HCT116 (cell line): ENCODE measurements around the gene ADK. TPM values are rescaled to one million over a fixed set of nuclear protein-coding genes. Genes with fewer than 3 reads are reported as not detected.

Source experiments
- ATAC-seq: fragments of 200-7000 bp; cut with Tn5 transposase; 2 replicates; pipeline ENCODE4 v1.9.1; 2020; ENCODE audit warnings: mild to moderate bottlenecking, moderate library complexity
- BruUV-seq: library from RNA; stranded (reverse); fragments of 400-500 nt; replicated peaks from 2 replicates; lab custom pipeline; 2021; lab: Mats Ljungman, UMichigan
- CTCF ChIA-PET: fragments of 300-600 bp; sonication (Branson Sonifier 250); formaldehyde crosslinking; loops from one replicate; lab custom pipeline; 2021; ENCODE audit warnings: antibody characterized with exemption; lab: Charles Lee
- POLR2A ChIA-PET: fragments of 300-600, 350-600 bp; sonication (Branson Sonifier 250); formaldehyde crosslinking; loops from one replicate; lab custom pipeline; 2021; ENCODE audit warnings: antibody characterized with exemption; lab: Charles Lee
- RAD21 ChIA-PET, 2 experiments: fragments of 300-600 bp; sonication (Branson Sonifier 250); formaldehyde crosslinking; loops; one replicate each; lab custom pipeline; 2023; ENCODE audit warnings: low total read pairs in 2 of 2; ENCODE audit not compliant: uncharacterized antibody in 2 of 2, unreplicated experiment in 2 of 2, low non-redundant PET in 1 of 2; lab: Charles Lee
- DNase-seq: peaks from one replicate; pipeline ENCODE4 v3.0.0-alpha.2; 2010; ENCODE audit warnings: low read depth, low spot score
- H2AFZ ChIP-seq: fragments of 200-600 bp; shearing (Covaris generic), sonication (generic); 2 replicates; pipeline ENCODE4 v1.6.1; 2017; ENCODE audit warnings: low read depth, mixed run types, mixed read lengths, antibody characterized with exemption, low read length; ENCODE audit not compliant: poor library complexity, severe bottlenecking
- H3K27ac ChIP-seq: 2 replicates; pipeline ENCODE4 v1.5.1; 2012; ENCODE audit warnings: low read depth, low read length
- H3K27me3 ChIP-seq: fragments of 200-600 bp; sonication (generic); 2 replicates; pipeline ENCODE4 v1.6.1; 2016; ENCODE audit warnings: mixed run types, low read length, mixed read lengths; ENCODE audit not compliant: insufficient read depth
- H3K36me3 ChIP-seq, 2 experiments: fragments of 200-500 bp in 1 of 2; fragments of 200-600 bp in 1 of 2; sonication (Bioruptor generic) in 1 of 2; sonication (generic) in 1 of 2; 2 replicates each; pipeline versions ENCODE4 v1.5.1 to v1.6.1; 2014 to 2016; ENCODE audit warnings: low read length in 2 of 2, inconsistent platforms in 1 of 2, mixed read lengths in 1 of 2, mixed run types in 1 of 2; ENCODE audit not compliant: insufficient read depth in 2 of 2, control insufficient read depth in 1 of 2
- H3K4me1 ChIP-seq, 2 experiments: fragments of 200-600 bp in 1 of 2; sonication (generic) in 1 of 2; 2 replicates each; pipeline versions ENCODE4 v1.5.1 to v1.6.1; 2012 to 2017; ENCODE audit warnings: low read length in 2 of 2, inconsistent platforms in 1 of 2, mild to moderate bottlenecking in 1 of 2, mixed read lengths in 1 of 2, mixed run types in 1 of 2, moderate library complexity in 1 of 2; ENCODE audit not compliant: insufficient read depth in 2 of 2, control insufficient read depth in 1 of 2
- H3K4me2 ChIP-seq: fragments of 200-600 bp; sonication (generic); 2 replicates; pipeline ENCODE4 v1.6.1; 2017; ENCODE audit warnings: mixed run types, low read length, mixed read lengths
- H3K4me3 ChIP-seq, 2 experiments: fragments of 200-600 bp in 1 of 2; sonication (generic) in 1 of 2; replicated peaks in 1 of 2; 2 replicates each; pipeline ENCODE4 v1.5.1; 2011 to 2016; ENCODE audit warnings: low read length in 2 of 2, control low read depth in 1 of 2, low read depth in 1 of 2, mild to moderate bottlenecking in 1 of 2, mixed read lengths in 1 of 2, mixed run types in 1 of 2
- H3K79me2 ChIP-seq: fragments of 200-600 bp; sonication (generic); 2 replicates; pipeline ENCODE4 v1.6.1; 2017; ENCODE audit warnings: mild to moderate bottlenecking, mixed run types, low read length, moderate library complexity, mixed read lengths; ENCODE audit not compliant: insufficient read depth
- H3K9ac ChIP-seq: fragments of 200-600 bp; sonication (generic); 2 replicates; pipeline ENCODE4 v1.6.1; 2016; ENCODE audit warnings: low read length, mixed read lengths
- H3K9me2 ChIP-seq: fragments of 200-600 bp; sonication (generic), shearing (Covaris generic); 2 replicates; pipeline ENCODE4 v1.6.1; 2017; ENCODE audit warnings: mixed run types, mild to moderate bottlenecking, moderate library complexity; ENCODE audit not compliant: insufficient read depth
- H3K9me3 ChIP-seq, 2 experiments: fragments of 200-500 bp in 1 of 2; fragments of 200-600 bp in 1 of 2; sonication (Bioruptor generic) in 1 of 2; sonication (generic) in 1 of 2; 2 replicates each; pipeline ENCODE4 v1.6.1; 2014 to 2017; ENCODE audit warnings: low read length in 2 of 2, mixed read lengths in 2 of 2, inconsistent platforms in 1 of 2, low read depth in 1 of 2, mild to moderate bottlenecking in 1 of 2, mixed run types in 1 of 2, moderate library complexity in 1 of 2; ENCODE audit not compliant: control insufficient read depth in 1 of 2, insufficient read depth in 1 of 2
- H4K20me1 ChIP-seq: fragments of 200-600 bp; sonication (generic), shearing (Covaris generic); 2 replicates; pipeline ENCODE4 v1.6.1; 2017; ENCODE audit warnings: mixed run types, mild to moderate bottlenecking, moderate library complexity; ENCODE audit not compliant: insufficient read depth
- CEBPB ChIP-seq: IDR thresholded peaks from 2 replicates; pipeline ENCODE4 v1.6.1; 2012; ENCODE audit warnings: low read depth
- ELF1 ChIP-seq: IDR thresholded peaks from 2 replicates; pipeline ENCODE4 v1.6.1; 2012; ENCODE audit warnings: low read depth, borderline replicate concordance
- EZH2 ChIP-seq: fragments of 200-600 bp; sonication (generic); IDR thresholded peaks from 2 replicates; pipeline ENCODE4 v1.6.1; 2017; ENCODE audit warnings: antibody characterized with exemption, mixed run types
- FOSL1 ChIP-seq: IDR thresholded peaks from 2 replicates; pipeline ENCODE4 v1.6.1; 2012; ENCODE audit warnings: low read depth
- JUND ChIP-seq: IDR thresholded peaks from 2 replicates; pipeline ENCODE4 v1.6.1; 2012
- SIN3A ChIP-seq: IDR thresholded peaks from 2 replicates; pipeline ENCODE4 v1.6.1; 2012; ENCODE audit warnings: low read depth
- SP1 ChIP-seq: IDR thresholded peaks from 2 replicates; pipeline ENCODE4 v1.6.1; 2012; ENCODE audit warnings: low read depth
- SRF ChIP-seq: IDR thresholded peaks from 2 replicates; pipeline ENCODE4 v1.6.1; 2012; ENCODE audit warnings: low read depth
- TCF7L2 ChIP-seq: IDR thresholded peaks from 2 replicates; pipeline ENCODE4 v1.7.0; 2011; ENCODE audit warnings: borderline replicate concordance, inconsistent platforms; ENCODE audit not compliant: insufficient read depth, insufficient read length; ENCODE audit errors: extremely low read depth
- YY1 ChIP-seq: IDR thresholded peaks from 2 replicates; pipeline ENCODE4 v1.6.1; 2011; ENCODE audit warnings: low read length, low read depth, moderate library complexity, mild to moderate bottlenecking; ENCODE audit not compliant: insufficient replicate concordance; ENCODE audit errors: extremely low read depth
- ZFX ChIP-seq: fragments of 450-650 bp; IDR thresholded peaks from 2 replicates; pipeline ENCODE4 v1.6.1; 2017
- ZNF274 ChIP-seq: fragments of 200-500 bp; sonication (Bioruptor generic); IDR thresholded peaks from 2 replicates; pipeline ENCODE4 v1.6.1; 2014; ENCODE audit warnings: mild to moderate bottlenecking, low read depth, low read length, inconsistent platforms
- intact Hi-C: fragments of 100-400 bp; cut with micrococcal nuclease; formaldehyde crosslinking; loops from 2 replicates; pipeline ENCODE4 v1.10.0; 2022
- total RNA-seq: library from RNA; stranded (reverse); gene quantifications from one replicate; pipeline ENCODE4 v1.2.1, GENCODE V29; 2021; ENCODE audit not compliant: unreplicated experiment
- TF ChIP-seq, protein P1 (sequence below): IDR thresholded peaks from 2 replicates; pipeline ENCODE4 v1.6.1; 2012
- TF ChIP-seq, protein P2 (sequence below): IDR thresholded peaks from 2 replicates; pipeline ENCODE4 v1.6.1; 2012; ENCODE audit warnings: low read depth
- TF ChIP-seq, protein P3 (sequence below): IDR thresholded peaks from 2 replicates; pipeline ENCODE4 v1.6.1; 2012
- TF ChIP-seq, protein P4 (sequence below), 3 experiments: fragments of 200-600 bp in 1 of 3; sonication (generic) in 1 of 3; IDR thresholded peaks in 2 of 3; conservative IDR thresholded peaks in 1 of 3; 2 replicates each; pipeline ENCODE4 v1.5.1; 2012 to 2017; ENCODE audit warnings: low read depth in 2 of 3, low read length in 2 of 3, antibody characterized with exemption in 1 of 3, borderline replicate concordance in 1 of 3, control low read depth in 1 of 3, mild to moderate bottlenecking in 1 of 3, mixed read lengths in 1 of 3, mixed run types in 1 of 3, moderate library complexity in 1 of 3; ENCODE audit not compliant: insufficient read depth in 1 of 3

Gene ADK
- total RNA-seq, 1 experiment from 2014 or later, result 55.0 TPM

DNA sequence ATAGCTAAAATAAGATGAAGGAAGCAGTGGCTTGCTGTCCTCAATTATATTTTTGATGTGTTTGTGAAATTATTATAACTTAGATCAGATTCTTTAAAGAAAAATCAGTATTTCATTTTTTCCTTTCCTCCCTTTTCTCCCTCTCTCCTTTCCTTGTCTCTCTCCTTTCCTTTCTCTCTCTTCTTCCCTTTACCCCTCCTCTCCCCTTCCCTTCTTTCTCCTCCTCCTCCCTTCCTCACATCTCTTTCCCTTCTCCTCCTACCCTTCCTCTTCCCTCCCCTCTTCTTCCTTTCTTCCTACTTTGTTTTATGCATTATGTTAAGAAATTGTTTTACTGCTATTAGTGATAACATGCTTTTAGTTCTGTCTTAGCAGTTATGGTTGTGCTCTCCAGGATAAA, 171.5 kb downstream of the ADK start:
- Histone ChIP-seq H3K4me1 (no peaks in the 10 kb centered on the region), H3K4me3 (no peak overlapping the region), H2AFZ (no peak overlapping the region), H3K4me2 (no peak overlapping the region), H3K27me3 (no peaks in the 10 kb centered on the region), H3K9ac (no peak overlapping the region), H3K79me2 (peaks cover 15% of the 10 kb centered on the region; the same call in 1 of the 2 replicates), H3K27ac (no peak overlapping the region), H3K36me3 (no peaks in the 10 kb centered on the region), H3K9me2 (no peaks in the 10 kb centered on the region), H4K20me1 (no peaks in the 10 kb centered on the region), H3K9me3 (peaks cover 0 to 9% of the 10 kb centered on the region in 2 experiments; a peak in 1 of 4 replicates)
- BruUV-seq, result no TSS peak
- POLR2A ChIA-PET, result no interaction called here
- intact Hi-C loops, result no loop called here
- DNase-seq, result no peak
- CTCF ChIA-PET, result no interaction called here
- TF ChIP-seq JUND (no peak), SP1 (no peak)
- RAD21 ChIA-PET, result no interaction called here
- ATAC-seq, result no peak

DNA sequence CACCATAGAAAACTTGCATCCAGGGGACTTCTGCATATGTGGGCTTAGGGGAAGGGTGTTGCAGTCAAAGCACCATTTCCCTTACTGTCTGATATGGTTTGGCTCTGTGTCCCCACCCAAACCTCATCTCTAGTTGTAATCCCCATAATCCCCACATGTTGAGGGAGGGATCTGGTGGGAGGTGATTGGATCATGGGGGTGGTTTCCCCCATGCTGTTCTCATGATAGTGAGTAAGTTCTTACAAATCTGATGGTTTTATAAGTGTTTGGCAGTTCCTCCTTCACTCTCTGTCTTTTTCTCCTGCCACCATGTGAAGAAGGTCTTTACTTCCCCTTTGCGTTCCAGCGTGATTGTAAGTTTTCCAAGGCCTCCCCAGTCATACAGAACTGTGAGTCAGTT, 177.4 kb downstream of the ADK start:
- Histone ChIP-seq H2AFZ (no peak overlapping the region), H3K79me2 (peaks cover 15% of the 10 kb centered on the region; the same call in 1 of the 2 replicates)
- no TSS peak for BruUV-seq
- TF ChIP-seq SRF (no peak), ELF1 (no peak), ZFX (no peak), TCF7L2 (no peak), FOSL1 (no peak), SIN3A (no peak), YY1 (no peak), JUND (no peak), EZH2 (no peak), SP1 (no peak), ZNF274 (no peak), CEBPB (no peak)
- TF ChIP-seq, protein P1, sequence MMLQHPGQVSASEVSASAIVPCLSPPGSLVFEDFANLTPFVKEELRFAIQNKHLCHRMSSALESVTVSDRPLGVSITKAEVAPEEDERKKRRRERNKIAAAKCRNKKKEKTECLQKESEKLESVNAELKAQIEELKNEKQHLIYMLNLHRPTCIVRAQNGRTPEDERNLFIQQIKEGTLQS, result no peak
- TF ChIP-seq, protein P2, sequence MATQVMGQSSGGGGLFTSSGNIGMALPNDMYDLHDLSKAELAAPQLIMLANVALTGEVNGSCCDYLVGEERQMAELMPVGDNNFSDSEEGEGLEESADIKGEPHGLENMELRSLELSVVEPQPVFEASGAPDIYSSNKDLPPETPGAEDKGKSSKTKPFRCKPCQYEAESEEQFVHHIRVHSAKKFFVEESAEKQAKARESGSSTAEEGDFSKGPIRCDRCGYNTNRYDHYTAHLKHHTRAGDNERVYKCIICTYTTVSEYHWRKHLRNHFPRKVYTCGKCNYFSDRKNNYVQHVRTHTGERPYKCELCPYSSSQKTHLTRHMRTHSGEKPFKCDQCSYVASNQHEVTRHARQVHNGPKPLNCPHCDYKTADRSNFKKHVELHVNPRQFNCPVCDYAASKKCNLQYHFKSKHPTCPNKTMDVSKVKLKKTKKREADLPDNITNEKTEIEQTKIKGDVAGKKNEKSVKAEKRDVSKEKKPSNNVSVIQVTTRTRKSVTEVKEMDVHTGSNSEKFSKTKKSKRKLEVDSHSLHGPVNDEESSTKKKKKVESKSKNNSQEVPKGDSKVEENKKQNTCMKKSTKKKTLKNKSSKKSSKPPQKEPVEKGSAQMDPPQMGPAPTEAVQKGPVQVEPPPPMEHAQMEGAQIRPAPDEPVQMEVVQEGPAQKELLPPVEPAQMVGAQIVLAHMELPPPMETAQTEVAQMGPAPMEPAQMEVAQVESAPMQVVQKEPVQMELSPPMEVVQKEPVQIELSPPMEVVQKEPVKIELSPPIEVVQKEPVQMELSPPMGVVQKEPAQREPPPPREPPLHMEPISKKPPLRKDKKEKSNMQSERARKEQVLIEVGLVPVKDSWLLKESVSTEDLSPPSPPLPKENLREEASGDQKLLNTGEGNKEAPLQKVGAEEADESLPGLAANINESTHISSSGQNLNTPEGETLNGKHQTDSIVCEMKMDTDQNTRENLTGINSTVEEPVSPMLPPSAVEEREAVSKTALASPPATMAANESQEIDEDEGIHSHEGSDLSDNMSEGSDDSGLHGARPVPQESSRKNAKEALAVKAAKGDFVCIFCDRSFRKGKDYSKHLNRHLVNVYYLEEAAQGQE, result no peak
- TF ChIP-seq, protein P3, sequence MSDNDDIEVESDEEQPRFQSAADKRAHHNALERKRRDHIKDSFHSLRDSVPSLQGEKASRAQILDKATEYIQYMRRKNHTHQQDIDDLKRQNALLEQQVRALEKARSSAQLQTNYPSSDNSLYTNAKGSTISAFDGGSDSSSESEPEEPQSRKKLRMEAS, result no peak
- TF ChIP-seq, protein P4, sequence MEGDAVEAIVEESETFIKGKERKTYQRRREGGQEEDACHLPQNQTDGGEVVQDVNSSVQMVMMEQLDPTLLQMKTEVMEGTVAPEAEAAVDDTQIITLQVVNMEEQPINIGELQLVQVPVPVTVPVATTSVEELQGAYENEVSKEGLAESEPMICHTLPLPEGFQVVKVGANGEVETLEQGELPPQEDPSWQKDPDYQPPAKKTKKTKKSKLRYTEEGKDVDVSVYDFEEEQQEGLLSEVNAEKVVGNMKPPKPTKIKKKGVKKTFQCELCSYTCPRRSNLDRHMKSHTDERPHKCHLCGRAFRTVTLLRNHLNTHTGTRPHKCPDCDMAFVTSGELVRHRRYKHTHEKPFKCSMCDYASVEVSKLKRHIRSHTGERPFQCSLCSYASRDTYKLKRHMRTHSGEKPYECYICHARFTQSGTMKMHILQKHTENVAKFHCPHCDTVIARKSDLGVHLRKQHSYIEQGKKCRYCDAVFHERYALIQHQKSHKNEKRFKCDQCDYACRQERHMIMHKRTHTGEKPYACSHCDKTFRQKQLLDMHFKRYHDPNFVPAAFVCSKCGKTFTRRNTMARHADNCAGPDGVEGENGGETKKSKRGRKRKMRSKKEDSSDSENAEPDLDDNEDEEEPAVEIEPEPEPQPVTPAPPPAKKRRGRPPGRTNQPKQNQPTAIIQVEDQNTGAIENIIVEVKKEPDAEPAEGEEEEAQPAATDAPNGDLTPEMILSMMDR (IDR thresholded peaks at IDR 0.05 in 2 of 3, conservative IDR thresholded peaks at IDR 0.05 in 1 of 3; ENCODE audit: borderline replicate concordance in 1 of 3, insufficient read depth in 1 of 3, low read depth in 2 of 3, low read length in 2 of 3), result no peak
- TF ChIP-seq, all 23 proteins: peak for 0
- Histone ChIP-seq H3K4me3 (no peak overlapping the region), H3K9me2 (no peaks in the 10 kb centered on the region), H3K4me1 (no peaks in the 10 kb centered on the region), H3K4me2 (no peak overlapping the region), H3K36me3 (no peaks in the 10 kb centered on the region), H3K9ac (no peak overlapping the region), H3K27me3 (no peaks in the 10 kb centered on the region), H4K20me1 (no peaks in the 10 kb centered on the region), H3K27ac (no peak overlapping the region), H3K9me3 (no peaks in the 10 kb centered on the region)
- ChIA-PET POLR2A (no interaction called here), RAD21 (no interaction called here), CTCF (no interaction called here)
- intact Hi-C loops, result no loop called here
- DNase-seq, result no peak
- no peak for ATAC-seq
